Measurements from ENCODE around the gene NFIA.
A peak's percentile ranks its signal among the peaks of the same experiment; 100 is the strongest.

The NFIA gene

GRCh38 chr1:61362351-61362750 lies 280.0 kb downstream of the NFIA start:
- H3F3A ChIP-seq (ENCODE audit: low read depth) = no peaks in the 10 kb centered on the region
- H3K27me3 ChIP-seq (ENCODE audit: insufficient read depth, low read length, poor library complexity, severe bottlenecking) = no peaks in the 10 kb centered on the region
- TF ChIP-seq EZH2phosphoT487 (IDR thresholded peaks at IDR 0.05; ENCODE audit: borderline replicate concordance) = no peak
- TF ChIP-seq, protein P1, sequence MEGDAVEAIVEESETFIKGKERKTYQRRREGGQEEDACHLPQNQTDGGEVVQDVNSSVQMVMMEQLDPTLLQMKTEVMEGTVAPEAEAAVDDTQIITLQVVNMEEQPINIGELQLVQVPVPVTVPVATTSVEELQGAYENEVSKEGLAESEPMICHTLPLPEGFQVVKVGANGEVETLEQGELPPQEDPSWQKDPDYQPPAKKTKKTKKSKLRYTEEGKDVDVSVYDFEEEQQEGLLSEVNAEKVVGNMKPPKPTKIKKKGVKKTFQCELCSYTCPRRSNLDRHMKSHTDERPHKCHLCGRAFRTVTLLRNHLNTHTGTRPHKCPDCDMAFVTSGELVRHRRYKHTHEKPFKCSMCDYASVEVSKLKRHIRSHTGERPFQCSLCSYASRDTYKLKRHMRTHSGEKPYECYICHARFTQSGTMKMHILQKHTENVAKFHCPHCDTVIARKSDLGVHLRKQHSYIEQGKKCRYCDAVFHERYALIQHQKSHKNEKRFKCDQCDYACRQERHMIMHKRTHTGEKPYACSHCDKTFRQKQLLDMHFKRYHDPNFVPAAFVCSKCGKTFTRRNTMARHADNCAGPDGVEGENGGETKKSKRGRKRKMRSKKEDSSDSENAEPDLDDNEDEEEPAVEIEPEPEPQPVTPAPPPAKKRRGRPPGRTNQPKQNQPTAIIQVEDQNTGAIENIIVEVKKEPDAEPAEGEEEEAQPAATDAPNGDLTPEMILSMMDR (conservative IDR thresholded peaks at IDR 0.05; ENCODE audit: low read length) = no peak
- peak overlapping the region; percentile 57 for H2AFZ ChIP-seq (ENCODE audit: low read length)
- H3K4me3 ChIP-seq (ENCODE audit: low read length, poor library complexity, severe bottlenecking) = no peak overlapping the region
- H3K36me3 ChIP-seq (ENCODE audit: insufficient read depth, low read length) = no peaks in the 10 kb centered on the region
- no peaks in the 10 kb centered on the region for H3K9me2 ChIP-seq (replicated peaks; ENCODE audit: low read depth, low read length)
- H3K4me1 ChIP-seq (ENCODE audit: insufficient read depth, low read length, poor library complexity, severe bottlenecking) = peaks cover 21% of the 10 kb centered on the region
- H3K4me2 ChIP-seq (ENCODE audit: low read depth, low read length, poor library complexity, severe bottlenecking) = no peak overlapping the region
- H3K9ac ChIP-seq (ENCODE audit: low read depth, low read length, poor library complexity, severe bottlenecking) = no peak overlapping the region
- no peaks in the 10 kb centered on the region for H4K20me1 ChIP-seq (ENCODE audit: insufficient read depth, low read length, poor library complexity, severe bottlenecking)
- no peaks in the 10 kb centered on the region for H3K9me3 ChIP-seq (ENCODE audit: insufficient read depth, low read depth, low read length)
- H3K79me2 ChIP-seq (ENCODE audit: insufficient read depth, low read length) = no peaks in the 10 kb centered on the region

DNA sequence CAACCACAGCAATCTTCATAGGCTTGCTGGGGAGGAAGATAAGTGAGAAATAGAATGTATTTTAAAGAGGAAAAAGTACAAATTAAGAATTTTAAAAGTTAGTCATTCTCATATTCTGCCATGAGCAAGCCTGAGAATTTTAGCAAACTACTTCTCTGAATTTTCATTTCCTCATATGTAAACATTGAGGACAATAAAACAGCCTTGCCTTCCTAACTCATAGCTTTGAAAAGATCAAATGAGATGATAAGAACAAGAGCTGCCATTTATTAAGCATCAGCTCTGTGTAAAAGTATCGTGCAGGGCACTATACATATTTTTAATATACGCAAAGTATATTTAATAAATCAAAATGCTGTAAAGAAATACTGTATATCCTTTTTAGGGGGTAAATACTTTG lies 286.0 kb downstream of the NFIA start:
- Histone ChIP-seq H3F3A (ENCODE audit: low read depth) (0 out of 2 replicates have a peak, but pooled peaks cover 7% of the 10 kb centered on the region), H3K4me3 (ENCODE audit: low read length, poor library complexity, severe bottlenecking) (no peak overlapping the region), H3K4me1 (ENCODE audit: insufficient read depth, low read length, poor library complexity, severe bottlenecking) (peaks cover 20% of the 10 kb centered on the region), H3K36me3 (ENCODE audit: insufficient read depth, low read length) (no peaks in the 10 kb centered on the region), H3K9me3 (ENCODE audit: insufficient read depth, low read depth, low read length) (no peaks in the 10 kb centered on the region), H3K9me2 (replicated peaks; ENCODE audit: low read depth, low read length) (no peaks in the 10 kb centered on the region), H4K20me1 (ENCODE audit: insufficient read depth, low read length, poor library complexity, severe bottlenecking) (no peaks in the 10 kb centered on the region), H3K79me2 (ENCODE audit: insufficient read depth, low read length) (no peaks in the 10 kb centered on the region), H3K27me3 (ENCODE audit: insufficient read depth, low read length, poor library complexity, severe bottlenecking) (no peaks in the 10 kb centered on the region), H3K9ac (ENCODE audit: low read depth, low read length, poor library complexity, severe bottlenecking) (no peak overlapping the region), H2AFZ (ENCODE audit: low read length) (peak overlapping the region; percentile 14; the same call in 1 of the 2 replicates), H3K4me2 (ENCODE audit: low read depth, low read length, poor library complexity, severe bottlenecking) (peak overlapping the region; percentile 47)
- no peak for TF ChIP-seq EZH2phosphoT487 (IDR thresholded peaks at IDR 0.05; ENCODE audit: borderline replicate concordance)
- TF ChIP-seq, protein P1 (conservative IDR thresholded peaks at IDR 0.05; ENCODE audit: low read length) = no peak

DNA sequence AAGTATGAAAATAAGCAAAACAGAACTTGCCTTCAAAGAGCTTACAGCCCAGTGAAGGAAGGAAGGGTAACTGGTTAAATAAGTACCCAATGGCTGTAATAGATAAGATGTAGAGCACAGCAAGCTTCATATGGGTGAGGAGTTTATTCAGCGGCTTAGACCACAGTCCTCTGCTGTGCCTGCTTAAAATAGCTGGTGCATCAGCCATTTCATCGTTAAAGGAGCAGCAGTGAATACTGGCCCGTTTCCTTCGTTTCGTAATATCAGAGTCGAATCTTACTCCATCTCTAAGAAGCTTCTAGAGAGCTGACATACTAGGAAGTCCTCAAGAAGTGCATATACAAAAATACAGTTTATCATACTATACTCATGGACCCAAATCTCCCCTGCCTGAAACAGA lies 286.5 kb downstream of the NFIA start:
- Histone ChIP-seq H3K27me3 (ENCODE audit: insufficient read depth, low read length, poor library complexity, severe bottlenecking) (no peaks in the 10 kb centered on the region), H3K9me3 (ENCODE audit: insufficient read depth, low read depth, low read length) (no peaks in the 10 kb centered on the region), H3K9me2 (replicated peaks; ENCODE audit: low read depth, low read length) (no peaks in the 10 kb centered on the region), H3K4me1 (ENCODE audit: insufficient read depth, low read length, poor library complexity, severe bottlenecking) (peaks cover 20% of the 10 kb centered on the region), H3K36me3 (ENCODE audit: insufficient read depth, low read length) (no peaks in the 10 kb centered on the region), H3K4me2 (ENCODE audit: low read depth, low read length, poor library complexity, severe bottlenecking) (peak overlapping the region; percentile 47), H3K9ac (ENCODE audit: low read depth, low read length, poor library complexity, severe bottlenecking) (no peak overlapping the region), H3F3A (ENCODE audit: low read depth) (0 out of 2 replicates have a peak, but pooled peaks cover 7% of the 10 kb centered on the region), H3K79me2 (ENCODE audit: insufficient read depth, low read length) (no peaks in the 10 kb centered on the region), H2AFZ (ENCODE audit: low read length) (peak overlapping the region; percentile 5; the same call in 1 of the 2 replicates), H3K4me3 (ENCODE audit: low read length, poor library complexity, severe bottlenecking) (no peak overlapping the region), H4K20me1 (ENCODE audit: insufficient read depth, low read length, poor library complexity, severe bottlenecking) (no peaks in the 10 kb centered on the region)
- TF ChIP-seq EZH2phosphoT487 (IDR thresholded peaks at IDR 0.05; ENCODE audit: borderline replicate concordance) = no peak
- TF ChIP-seq, protein P1 (conservative IDR thresholded peaks at IDR 0.05; ENCODE audit: low read length) = no peak

Measured in Loucy (cell line).